ENCODE measurements around the gene PRR35.

The PRR35 gene

DNA sequence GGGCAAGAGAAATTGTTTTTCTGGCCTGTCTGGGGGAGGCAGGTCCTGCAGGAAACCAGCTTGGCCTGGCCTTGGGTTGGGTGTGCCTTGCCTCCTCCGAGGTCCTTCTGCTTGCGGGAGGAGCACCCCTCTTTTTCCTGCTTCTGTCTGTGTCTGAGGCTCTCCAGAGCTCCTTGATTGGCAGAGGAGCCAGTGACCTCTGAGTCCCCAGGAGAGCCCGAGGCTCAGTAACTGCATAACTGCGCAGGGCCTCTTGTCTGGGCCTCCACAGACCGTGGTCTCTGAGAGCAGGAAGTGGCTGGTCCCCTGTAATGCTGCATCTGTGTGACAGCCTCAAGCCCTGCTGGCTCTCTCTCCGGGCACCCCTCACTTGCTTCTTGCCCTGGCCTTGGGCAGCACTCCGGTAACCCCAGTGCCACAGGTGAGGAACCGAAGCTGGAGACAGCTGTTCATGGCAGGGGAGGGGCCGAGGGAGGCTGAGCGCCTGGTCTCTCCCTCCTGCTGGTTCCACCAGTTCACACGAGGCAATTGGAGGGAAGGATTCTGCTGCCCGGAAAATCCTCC is 31.1 kb upstream of the PRR35 start:
- DNase-seq (ENCODE audit: low spot score): no peak
- TF ChIP-seq, protein P1, sequence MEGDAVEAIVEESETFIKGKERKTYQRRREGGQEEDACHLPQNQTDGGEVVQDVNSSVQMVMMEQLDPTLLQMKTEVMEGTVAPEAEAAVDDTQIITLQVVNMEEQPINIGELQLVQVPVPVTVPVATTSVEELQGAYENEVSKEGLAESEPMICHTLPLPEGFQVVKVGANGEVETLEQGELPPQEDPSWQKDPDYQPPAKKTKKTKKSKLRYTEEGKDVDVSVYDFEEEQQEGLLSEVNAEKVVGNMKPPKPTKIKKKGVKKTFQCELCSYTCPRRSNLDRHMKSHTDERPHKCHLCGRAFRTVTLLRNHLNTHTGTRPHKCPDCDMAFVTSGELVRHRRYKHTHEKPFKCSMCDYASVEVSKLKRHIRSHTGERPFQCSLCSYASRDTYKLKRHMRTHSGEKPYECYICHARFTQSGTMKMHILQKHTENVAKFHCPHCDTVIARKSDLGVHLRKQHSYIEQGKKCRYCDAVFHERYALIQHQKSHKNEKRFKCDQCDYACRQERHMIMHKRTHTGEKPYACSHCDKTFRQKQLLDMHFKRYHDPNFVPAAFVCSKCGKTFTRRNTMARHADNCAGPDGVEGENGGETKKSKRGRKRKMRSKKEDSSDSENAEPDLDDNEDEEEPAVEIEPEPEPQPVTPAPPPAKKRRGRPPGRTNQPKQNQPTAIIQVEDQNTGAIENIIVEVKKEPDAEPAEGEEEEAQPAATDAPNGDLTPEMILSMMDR (IDR thresholded peaks at IDR 0.05; ENCODE audit: extremely low read depth, missing control alignments): no peak

DNA sequence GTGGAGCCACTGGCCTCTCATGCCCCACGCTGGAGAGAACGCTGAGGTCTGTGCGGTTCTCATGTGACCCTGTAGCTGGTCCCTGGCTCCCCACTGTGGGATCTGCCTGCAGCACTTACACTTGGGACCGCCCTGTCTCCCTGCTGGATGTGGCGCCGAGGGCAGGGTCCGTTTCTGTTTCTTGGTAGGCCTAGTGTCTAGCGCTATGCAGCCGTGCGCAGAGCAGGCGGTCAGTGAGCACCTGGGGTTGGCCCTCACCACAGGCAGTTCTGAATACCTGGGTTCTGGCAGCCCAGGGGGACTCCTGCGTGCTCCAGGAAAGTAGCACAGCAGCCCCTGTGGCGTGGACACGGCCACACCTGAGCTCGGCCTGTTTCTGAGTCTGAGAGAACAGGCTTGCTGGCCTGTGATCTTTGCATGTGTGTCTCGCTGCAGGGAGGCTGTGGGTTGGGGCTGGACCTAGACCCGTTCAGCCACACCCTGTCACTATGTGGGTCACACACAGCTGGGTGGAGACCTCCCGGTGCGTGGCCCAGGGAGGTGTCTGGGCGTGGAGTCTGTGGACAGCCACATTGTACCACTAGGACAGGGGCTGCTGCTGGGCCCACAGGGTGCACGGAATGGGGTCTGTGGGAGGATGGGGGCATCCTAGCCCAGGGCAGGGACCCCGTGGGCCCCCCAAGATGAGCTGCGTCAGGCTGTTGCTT is 29.9 kb upstream of the PRR35 start:
- DNase-seq (ENCODE audit: low spot score): no peak
- TF ChIP-seq, protein P1 (IDR thresholded peaks at IDR 0.05; ENCODE audit: extremely low read depth, missing control alignments): no peak

DNA sequence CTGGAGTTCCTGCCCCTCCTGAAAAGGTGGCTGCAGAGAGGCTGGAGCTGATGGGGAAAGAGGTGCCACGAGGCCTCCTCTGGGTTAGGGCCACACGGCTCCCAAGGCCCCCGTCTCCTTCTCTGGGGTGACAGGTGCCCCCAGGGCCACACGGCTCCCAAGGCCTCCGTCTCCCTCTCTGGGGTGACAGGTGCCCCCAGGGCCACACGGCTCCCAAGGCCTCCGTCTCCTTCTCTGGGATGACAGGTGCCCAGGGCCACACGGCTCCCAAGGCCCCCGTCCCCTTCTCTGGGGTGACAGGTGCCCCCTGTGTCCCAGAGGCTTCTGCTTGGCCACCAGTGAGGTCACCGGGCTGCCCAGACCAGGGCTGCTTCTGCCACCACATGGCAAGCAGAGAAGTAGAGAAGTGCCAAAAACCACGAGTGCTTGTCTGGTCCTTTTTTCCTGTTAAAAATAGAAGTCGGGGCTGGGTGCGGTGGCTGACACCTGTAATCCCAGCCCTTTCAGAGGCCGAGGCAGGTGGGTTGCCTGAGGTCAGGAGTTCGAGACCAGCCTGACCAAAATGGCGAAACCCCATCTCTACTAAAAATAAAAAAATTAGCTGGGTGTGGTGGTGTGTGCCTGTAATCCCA is 28.6 kb upstream of the PRR35 start:
- DNase-seq (ENCODE audit: low spot score): no peak

DNA sequence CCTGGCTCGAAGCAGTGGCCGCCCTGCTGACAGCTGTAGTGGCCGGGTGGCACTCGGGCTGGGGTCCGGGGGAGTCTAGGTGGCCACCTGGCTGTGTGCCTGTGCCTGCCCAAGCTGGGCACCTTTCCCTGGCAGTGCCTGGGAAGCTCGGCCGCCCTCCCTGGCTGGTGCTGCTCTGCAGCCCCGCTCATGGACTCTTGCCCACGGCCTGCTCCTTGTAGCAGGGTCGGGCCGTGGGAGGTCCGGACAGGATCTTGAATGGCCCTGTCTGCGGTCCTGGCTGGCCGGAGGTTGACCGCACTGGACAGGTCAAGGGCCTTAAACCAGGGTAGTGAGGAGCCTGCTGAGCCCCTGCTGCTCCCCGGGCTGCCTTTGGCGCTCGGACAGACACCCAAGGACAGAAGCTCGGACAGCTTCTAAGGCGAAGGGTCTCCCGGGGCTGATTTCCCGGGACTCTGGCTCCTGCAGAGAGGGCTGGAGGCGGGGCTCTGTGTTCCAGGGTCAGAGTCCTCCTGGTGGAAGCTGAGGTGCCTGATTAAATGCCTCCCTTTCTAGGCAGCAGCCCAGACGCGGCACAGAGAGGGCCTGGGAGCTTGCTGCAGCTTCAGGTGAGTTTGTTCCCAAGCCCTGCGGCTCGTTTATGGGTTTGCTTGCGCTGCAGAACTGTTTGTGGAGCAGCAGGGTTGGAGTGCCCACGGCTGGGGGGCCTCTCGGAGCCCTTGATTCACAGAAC is 26.6 kb upstream of the PRR35 start:
- TF ChIP-seq, protein P1 (IDR thresholded peaks at IDR 0.05; ENCODE audit: extremely low read depth, missing control alignments): no peak

More for the DNA sequence above, 28.6 kb upstream of the PRR35 start:
- TF ChIP-seq, protein P1 (IDR thresholded peaks at IDR 0.05; ENCODE audit: extremely low read depth, missing control alignments): no peak

DNA sequence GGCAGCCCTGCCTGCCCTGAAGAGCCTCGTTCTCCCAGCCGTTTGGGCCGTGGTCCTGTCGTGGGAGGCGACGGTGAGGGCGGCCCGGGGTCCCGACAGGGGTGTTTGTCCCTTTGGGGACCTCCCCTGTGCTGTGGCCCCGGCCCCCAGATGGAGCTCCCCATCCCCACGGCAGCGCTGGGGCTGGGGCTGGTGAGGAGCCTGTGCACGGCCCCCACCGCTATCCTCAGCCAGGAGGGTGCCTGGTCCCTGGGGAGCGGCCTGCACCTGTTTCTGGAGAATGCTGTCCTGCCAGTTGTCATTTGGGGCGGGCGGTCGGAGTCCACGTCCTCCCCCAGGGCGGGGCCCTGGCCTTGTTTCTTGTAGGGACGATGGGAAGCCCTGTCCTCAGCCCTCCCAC is 26.1 kb upstream of the PRR35 start:
- TF ChIP-seq, protein P1 (IDR thresholded peaks at IDR 0.05; ENCODE audit: extremely low read depth, missing control alignments): no peak
- DNase-seq (ENCODE audit: low spot score): no peak

More for the DNA sequence above, 26.6 kb upstream of the PRR35 start:
- DNase-seq (ENCODE audit: low spot score): no peak

DNA sequence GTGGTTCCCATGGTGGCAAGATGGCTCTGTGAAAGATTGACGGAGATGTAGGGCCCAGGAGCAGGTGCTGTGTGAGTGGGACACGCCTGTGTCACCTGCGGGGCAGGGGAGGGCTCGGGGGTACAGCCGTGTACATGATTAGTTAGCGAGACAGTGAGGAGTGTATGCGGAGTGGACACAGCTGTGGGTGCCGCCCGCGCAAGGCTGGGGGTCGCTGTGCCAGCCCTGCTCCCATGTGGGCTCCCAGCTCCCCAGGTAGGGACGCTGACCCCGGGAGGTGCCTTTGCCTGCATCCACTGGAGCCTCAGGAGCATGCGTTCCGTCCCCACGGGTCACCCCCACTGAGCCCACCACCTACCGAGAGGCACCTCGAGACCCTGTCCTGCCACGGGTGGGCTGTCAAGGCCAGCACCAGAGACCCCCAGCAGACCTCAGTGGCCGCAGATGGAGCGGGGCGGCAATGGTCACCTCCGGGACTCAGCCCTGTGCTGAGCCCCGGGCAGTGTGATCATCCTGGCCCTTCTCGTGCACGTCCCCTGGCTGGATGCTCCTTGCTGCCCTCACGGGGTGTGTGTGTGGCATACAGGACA is 25.2 kb upstream of the PRR35 start:
- TF ChIP-seq, protein P1 (IDR thresholded peaks at IDR 0.05; ENCODE audit: extremely low read depth, missing control alignments): no peak
- no peak for DNase-seq (ENCODE audit: low spot score)

All from GM20000 (cell line).